GM13976 (cell line): ENCODE data around the gene SEPHS1.

ENCODE experiments used
- DNase-seq: peaks from one replicate; pipeline ENCODE4 v3.0.0; 2012; ENCODE audit warnings: low spot score
- CTCF ChIP-seq: IDR thresholded peaks from 2 replicates; pipeline ENCODE4 v1.5.1; 2012; ENCODE audit warnings: borderline replicate concordance, mild to moderate bottlenecking; ENCODE audit not compliant: insufficient read depth; ENCODE audit errors: extremely low read depth, missing control alignments, control extremely low read depth
- in situ Hi-C: fragments of 300-500 bp; cut with MboI; formaldehyde crosslinking; loops from one replicate; pipeline ENCODE4 v1.12.0; 2022; ENCODE audit warnings: low sequenced_read_pairs, mixed read lengths, inconsistent platforms; ENCODE audit not compliant: unreplicated experiment

SEPHS1 gene

GRCh38 chr10:13376746-13377145, 28.7 kb upstream of the SEPHS1 start:
- in situ Hi-C loops = no loop called here
- no peak for TF ChIP-seq CTCF
- DNase-seq = no peak

- in situ Hi-C loops = no loop called here
Measured at GRCh38 chr10:13376297-13376696, 28.2 kb upstream of the SEPHS1 start.

GRCh38 chr10:13375791-13376190, 27.7 kb upstream of the SEPHS1 start:
- no peak for TF ChIP-seq CTCF
- in situ Hi-C loops = no loop called here

More at GRCh38 chr10:13376297-13376696, 28.2 kb upstream of the SEPHS1 start:
- DNase-seq = no peak
- TF ChIP-seq CTCF = no peak

GRCh38 chr10:13373644-13374043, 25.6 kb upstream of the SEPHS1 start:
- in situ Hi-C loops = loop anchor here (25.0 kb wide), 1 partner anchor 414 kb away; no protein-coding TSS in a partner anchor
- no peak for DNase-seq
- TF ChIP-seq CTCF = no peak

More at GRCh38 chr10:13375791-13376190, 27.7 kb upstream of the SEPHS1 start:
- no peak for DNase-seq

GRCh38 chr10:13372524-13372923, 24.4 kb upstream of the SEPHS1 start:
- in situ Hi-C loops = loop anchor here (25.0 kb wide), 1 partner anchor 415 kb away; no protein-coding TSS in a partner anchor
- no peak for DNase-seq
- TF ChIP-seq CTCF = no peak

- in situ Hi-C loops = loop anchor here (25.0 kb wide), 1 partner anchor 415 kb away; no protein-coding TSS in a partner anchor
- peak; percentile 86 for DNase-seq
- TF ChIP-seq CTCF = peak; percentile 82
Measured at GRCh38 chr10:13371897-13372470, 23.9 kb upstream of the SEPHS1 start.
